Skeletal muscle satellite cell (primary cell): ENCODE results near the gene PPFIA3.
A peak's percentile ranks its signal among the peaks of the same experiment; 100 is the strongest.

Source experiments
- H3K27me3 ChIP-seq: 2 replicates; pipeline ENCODE4 v1.7.0; 2013; ENCODE audit warnings: low read length; ENCODE audit not compliant: control insufficient read depth, insufficient read depth
- H3K36me3 ChIP-seq: 2 replicates; pipeline ENCODE4 v1.7.0; 2013; ENCODE audit warnings: mild to moderate bottlenecking, control low read depth, low read length; ENCODE audit not compliant: insufficient read depth
- H3K4me1 ChIP-seq: 2 replicates; pipeline ENCODE4 v1.7.0; 2013; ENCODE audit warnings: low read length; ENCODE audit not compliant: control insufficient read depth, insufficient read depth
- H3K4me2 ChIP-seq: 2 replicates; pipeline ENCODE4 v1.7.0; 2013; ENCODE audit warnings: mild to moderate bottlenecking, low read length
- H3K4me3 ChIP-seq: 2 replicates; pipeline ENCODE4 v1.7.0; 2013; ENCODE audit warnings: low read length
- H3K9ac ChIP-seq: 2 replicates; pipeline ENCODE4 v1.7.0; 2013; ENCODE audit warnings: mild to moderate bottlenecking, low read depth, low read length, moderate library complexity
- H3K9me3 ChIP-seq: replicated peaks from 2 replicates; pipeline ENCODE4 v1.7.0; 2013; ENCODE audit warnings: mild to moderate bottlenecking, control low read depth, low read length

PPFIA3 gene

DNA sequence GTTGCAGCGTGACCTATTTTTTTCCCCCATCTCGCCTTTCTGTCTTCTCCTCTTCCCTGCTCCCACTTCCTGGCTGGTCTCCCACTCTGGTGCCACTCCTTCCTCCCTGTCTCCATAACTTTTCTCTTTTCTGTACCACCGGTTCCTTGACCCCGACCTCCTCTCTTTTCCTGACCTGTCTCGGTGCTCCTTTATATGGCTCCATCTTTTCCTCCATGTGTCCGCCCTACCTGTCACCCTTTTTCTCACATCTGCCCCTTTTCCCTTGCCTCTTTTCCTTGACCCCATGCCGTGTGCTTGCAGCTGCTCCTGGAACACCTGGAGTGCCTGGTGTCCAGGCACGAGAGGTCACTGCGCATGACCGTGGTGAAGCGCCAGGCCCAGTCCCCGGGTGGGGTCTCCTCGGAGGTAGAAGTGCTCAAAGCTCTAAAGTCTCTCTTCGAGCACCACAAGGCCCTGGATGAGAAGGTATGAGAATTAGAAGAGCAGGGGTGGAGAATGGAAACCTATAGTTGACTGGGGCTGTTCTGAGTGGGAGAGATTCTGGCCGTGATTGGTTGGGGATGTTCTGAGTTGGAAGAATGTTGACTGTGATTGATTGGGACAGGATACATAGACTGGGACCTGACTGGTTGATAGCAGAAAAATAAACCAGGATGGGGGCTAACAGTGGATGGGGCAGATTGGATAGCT, 9.3 kb downstream of the PPFIA3 start:
- Histone ChIP-seq H3K36me3 (no peaks in the 10 kb centered on the region), H3K4me1 (peaks cover 14% of the 10 kb centered on the region), H3K27me3 (peaks cover 18% of the 10 kb centered on the region), H3K9me3 (no peaks in the 10 kb centered on the region), H3K4me3 (no peak overlapping the region), H3K9ac (no peak overlapping the region), H3K4me2 (peak overlapping the region; percentile 82)

DNA sequence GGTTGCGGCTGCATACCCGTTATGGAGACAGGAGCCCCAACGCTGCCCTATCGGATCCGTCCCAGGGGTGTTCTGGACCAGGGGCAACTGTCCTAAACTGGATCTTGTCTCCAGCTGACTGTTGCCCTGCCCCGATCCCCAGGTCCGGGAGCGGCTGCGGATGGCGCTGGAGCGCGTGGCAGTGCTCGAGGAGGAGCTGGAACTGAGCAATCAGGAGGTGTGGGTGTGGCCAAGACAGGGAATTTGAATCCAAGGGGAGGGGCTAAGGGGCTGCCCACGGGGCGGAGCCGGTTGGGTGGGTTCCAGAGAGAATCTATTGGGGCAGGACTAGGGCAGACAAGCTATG, 9.9 kb downstream of the PPFIA3 start:
- no peak overlapping the region for H3K4me2 ChIP-seq
- H3K27me3 ChIP-seq: peaks cover 18% of the 10 kb centered on the region
- H3K4me3 ChIP-seq: no peak overlapping the region
- H3K36me3 ChIP-seq: no peaks in the 10 kb centered on the region
- peaks cover 17% of the 10 kb centered on the region for H3K4me1 ChIP-seq
- no peak overlapping the region for H3K9ac ChIP-seq
- no peaks in the 10 kb centered on the region for H3K9me3 ChIP-seq

DNA sequence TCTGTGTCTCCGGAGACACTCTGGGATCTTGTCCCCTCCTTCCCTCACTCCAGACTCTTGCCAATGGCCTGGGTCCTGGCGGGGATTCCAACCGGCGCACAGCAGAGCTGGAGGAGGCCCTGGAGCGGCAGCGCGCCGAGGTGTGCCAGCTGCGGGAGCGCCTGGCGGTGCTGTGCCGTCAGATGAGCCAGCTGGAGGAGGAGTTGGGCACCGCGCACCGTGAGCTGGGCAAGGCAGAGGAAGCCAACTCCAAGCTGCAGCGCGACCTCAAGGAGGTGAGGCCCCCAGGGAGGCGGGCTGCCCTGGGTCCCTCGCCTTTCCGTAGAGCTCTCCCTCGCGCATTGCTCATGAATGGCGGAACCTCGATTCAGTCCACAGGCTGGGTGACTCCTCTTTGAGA, 11.0 kb downstream of the PPFIA3 start:
- Histone ChIP-seq H3K36me3 (no peaks in the 10 kb centered on the region), H3K9me3 (no peaks in the 10 kb centered on the region), H3K4me3 (no peak overlapping the region), H3K9ac (no peak overlapping the region), H3K4me1 (peaks cover 17% of the 10 kb centered on the region), H3K4me2 (no peak overlapping the region), H3K27me3 (peaks cover 14% of the 10 kb centered on the region)

DNA sequence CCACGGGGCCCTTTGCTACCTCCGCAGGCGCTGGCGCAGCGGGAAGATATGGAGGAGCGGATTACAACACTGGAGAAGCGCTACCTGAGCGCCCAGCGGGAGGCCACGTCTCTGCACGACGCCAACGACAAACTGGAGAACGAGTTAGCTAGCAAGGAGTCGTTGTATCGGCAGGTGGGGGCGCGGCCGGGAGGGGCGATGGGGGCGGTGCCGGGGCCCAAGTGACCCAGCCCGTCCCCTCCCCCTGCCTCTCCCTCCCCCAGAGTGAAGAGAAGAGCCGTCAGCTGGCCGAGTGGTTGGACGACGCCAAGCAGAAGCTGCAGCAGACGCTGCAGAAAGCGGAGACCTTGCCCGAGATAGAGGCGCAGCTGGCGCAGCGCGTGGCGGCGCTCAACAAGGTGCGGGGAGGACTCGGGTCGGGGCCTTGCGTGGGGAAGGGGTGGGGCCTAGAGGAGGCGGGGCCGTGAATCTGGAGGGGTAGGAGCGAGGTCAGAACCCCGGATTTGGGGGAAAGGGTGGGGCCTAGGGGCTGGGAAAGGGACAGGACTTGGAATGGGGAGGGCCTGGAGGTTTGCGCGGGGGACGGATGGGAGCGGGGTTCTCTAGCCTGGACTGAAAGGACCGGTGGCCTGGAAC, 13.7 kb downstream of the PPFIA3 start:
- Histone ChIP-seq H3K36me3 (no peaks in the 10 kb centered on the region), H3K4me3 (no peak overlapping the region), H3K9me3 (no peaks in the 10 kb centered on the region)

GRCh38 chr19:49133621-49134454, 14.5 kb downstream of the PPFIA3 start:
- H3K4me3 ChIP-seq: no peak overlapping the region
- no peaks in the 10 kb centered on the region for H3K36me3 ChIP-seq

More for the DNA sequence above, 13.7 kb downstream of the PPFIA3 start:
- Histone ChIP-seq H3K4me1 (peaks cover 20% of the 10 kb centered on the region), H3K27me3 (peaks cover 14% of the 10 kb centered on the region), H3K9ac (no peak overlapping the region), H3K4me2 (peak overlapping the region; percentile 20)

DNA sequence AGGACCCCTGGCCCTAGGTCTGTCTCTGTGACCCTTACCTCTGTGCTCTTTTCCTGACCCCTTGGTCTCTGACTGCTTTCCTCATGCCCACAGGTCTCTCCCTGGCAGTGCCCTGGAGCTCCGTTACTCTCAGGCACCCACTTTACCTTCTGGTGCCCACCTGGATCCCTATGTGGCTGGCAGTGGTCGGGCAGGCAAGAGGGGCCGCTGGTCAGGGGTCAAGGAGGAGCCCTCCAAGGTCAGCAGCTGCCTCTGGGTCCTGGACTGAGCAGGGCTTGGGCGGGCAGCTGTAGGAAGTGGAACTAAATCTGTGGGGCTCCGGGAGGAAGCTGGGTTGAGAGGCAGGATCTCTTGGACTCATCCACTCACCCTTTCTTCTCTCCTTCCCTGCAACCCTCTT, 16.3 kb downstream of the PPFIA3 start:
- Histone ChIP-seq H3K9me3 (no peaks in the 10 kb centered on the region), H3K27me3 (peaks cover 3% of the 10 kb centered on the region), H3K4me3 (no peak overlapping the region), H3K36me3 (no peaks in the 10 kb centered on the region), H3K4me1 (peaks cover 15% of the 10 kb centered on the region), H3K4me2 (no peak overlapping the region), H3K9ac (no peak overlapping the region)

More at GRCh38 chr19:49133621-49134454, 14.5 kb downstream of the PPFIA3 start:
- H3K9me3 ChIP-seq: no peaks in the 10 kb centered on the region
- H3K9ac ChIP-seq: no peak overlapping the region
- H3K27me3 ChIP-seq: peaks cover 14% of the 10 kb centered on the region
- H3K4me1 ChIP-seq: peaks cover 15% of the 10 kb centered on the region
- H3K4me2 ChIP-seq: peak overlapping the region; percentile 20

DNA sequence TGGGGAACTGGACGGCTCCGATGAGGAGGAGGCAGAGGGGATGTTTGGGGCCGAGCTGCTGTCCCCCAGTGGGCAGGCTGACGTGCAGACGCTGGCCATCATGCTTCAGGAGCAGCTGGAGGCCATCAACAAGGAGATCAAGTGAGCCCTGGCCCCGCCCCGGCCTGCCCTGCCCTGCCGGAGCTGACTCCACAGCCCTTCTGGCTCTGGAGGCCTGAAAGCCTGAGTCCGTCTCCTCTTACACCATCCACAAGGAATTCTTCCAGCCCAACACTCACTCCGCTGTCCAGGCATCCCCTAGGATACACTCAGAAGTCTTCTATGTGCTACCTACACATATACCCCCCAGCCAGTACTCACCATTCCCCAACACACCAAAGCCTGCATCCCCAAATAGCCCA, 17.4 kb downstream of the PPFIA3 start:
- H3K9ac ChIP-seq: no peak overlapping the region
- no peak overlapping the region for H3K4me3 ChIP-seq
- H3K27me3 ChIP-seq: peaks cover 3% of the 10 kb centered on the region
- H3K9me3 ChIP-seq: no peaks in the 10 kb centered on the region
- no peaks in the 10 kb centered on the region for H3K36me3 ChIP-seq
- H3K4me2 ChIP-seq: peak overlapping the region; percentile 5
- peaks cover 15% of the 10 kb centered on the region for H3K4me1 ChIP-seq

DNA sequence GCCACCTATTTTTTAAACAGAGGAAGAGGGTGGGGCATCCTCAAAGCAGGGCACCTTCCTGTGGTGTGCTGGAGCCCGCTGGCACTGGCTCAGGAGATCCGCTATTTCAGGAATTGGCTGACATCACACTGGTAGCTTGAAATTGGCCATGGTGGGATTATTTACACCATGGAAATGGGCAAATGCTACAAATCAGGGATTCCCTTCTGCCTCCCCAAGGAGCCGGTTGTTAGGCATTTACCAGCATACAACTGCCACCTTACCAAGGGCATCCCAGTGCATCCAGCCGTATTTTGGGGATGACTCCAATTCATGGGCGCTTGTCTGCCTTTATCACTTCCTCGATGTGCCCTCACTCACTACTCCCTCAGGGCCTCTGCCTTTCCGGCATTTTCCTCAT, 21.6 kb downstream of the PPFIA3 start:
- H3K4me2 ChIP-seq: no peak overlapping the region
- H3K27me3 ChIP-seq: no peaks in the 10 kb centered on the region
- H3K36me3 ChIP-seq: no peaks in the 10 kb centered on the region
- peaks cover 14% of the 10 kb centered on the region for H3K4me1 ChIP-seq
- no peaks in the 10 kb centered on the region for H3K9me3 ChIP-seq
- H3K4me3 ChIP-seq: no peak overlapping the region
- no peak overlapping the region for H3K9ac ChIP-seq

DNA sequence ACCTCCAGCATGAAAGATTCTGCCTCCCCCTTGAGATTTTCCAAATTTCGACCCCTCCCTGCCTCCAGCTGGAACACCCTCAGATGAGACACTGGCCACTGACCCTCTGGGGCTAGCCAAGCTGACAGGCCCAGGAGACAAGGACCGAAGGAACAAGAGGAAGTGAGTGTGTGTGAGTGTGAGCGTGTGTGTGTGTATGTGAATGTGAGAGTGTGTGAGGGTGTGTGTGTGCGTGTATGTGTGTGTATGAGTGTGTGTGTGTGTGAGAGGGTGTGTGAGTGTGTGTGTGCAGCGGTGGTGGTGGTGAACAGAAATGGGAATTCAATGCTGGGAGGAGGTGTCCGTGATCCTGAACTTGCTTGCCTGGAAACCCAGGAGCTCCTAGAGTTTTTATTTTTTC, 22.0 kb downstream of the PPFIA3 start:
- Histone ChIP-seq H3K4me3 (no peak overlapping the region), H3K36me3 (no peaks in the 10 kb centered on the region), H3K4me1 (peaks cover 16% of the 10 kb centered on the region), H3K27me3 (no peaks in the 10 kb centered on the region), H3K9ac (no peak overlapping the region), H3K9me3 (no peaks in the 10 kb centered on the region), H3K4me2 (no peak overlapping the region)

DNA sequence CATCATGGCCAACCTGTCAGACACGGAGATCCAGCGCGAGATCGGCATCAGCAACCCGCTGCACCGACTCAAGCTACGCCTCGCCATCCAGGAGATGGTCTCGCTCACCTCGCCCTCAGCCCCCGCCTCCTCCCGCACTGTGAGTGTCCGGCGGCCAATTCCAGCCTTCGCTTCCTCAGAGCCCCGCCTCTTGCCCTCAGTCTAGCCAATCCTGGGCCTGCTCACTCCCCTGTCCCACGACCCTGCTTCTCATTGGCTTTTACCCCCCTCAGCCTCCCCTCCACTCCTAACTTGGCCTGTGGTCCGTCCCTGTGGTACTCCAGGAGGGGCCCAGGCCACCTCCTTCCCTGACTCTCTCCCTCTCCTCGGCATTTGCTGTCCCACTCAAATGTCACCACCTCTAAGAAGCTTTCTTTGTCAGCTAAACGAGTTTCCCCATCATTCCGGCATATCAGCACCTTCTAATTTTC, 23.6 kb downstream of the PPFIA3 start:
- H3K36me3 ChIP-seq: no peaks in the 10 kb centered on the region
- peak overlapping the region; percentile 75 for H3K4me3 ChIP-seq
- H3K27me3 ChIP-seq: no peaks in the 10 kb centered on the region
- peak overlapping the region; percentile 56 for H3K9ac ChIP-seq
- no peaks in the 10 kb centered on the region for H3K9me3 ChIP-seq
- H3K4me2 ChIP-seq: peak overlapping the region; percentile 89
- H3K4me1 ChIP-seq: peaks cover 11% of the 10 kb centered on the region

GRCh38 chr19:49145573-49146407, 26.4 kb downstream of the PPFIA3 start:
- H3K4me1 ChIP-seq: peaks cover 23% of the 10 kb centered on the region
- H3K4me3 ChIP-seq: peak overlapping the region; percentile 50
- no peaks in the 10 kb centered on the region for H3K36me3 ChIP-seq
- no peaks in the 10 kb centered on the region for H3K9me3 ChIP-seq
- no peak overlapping the region for H3K9ac ChIP-seq
- H3K27me3 ChIP-seq: no peaks in the 10 kb centered on the region
- peak overlapping the region; percentile 63 for H3K4me2 ChIP-seq
